ENCODE results near the gene SEC14L2. TPM values are rescaled to one million over a fixed set of nuclear protein-coding genes. Genes with fewer than 3 reads are reported as not detected.

The SEC14L2 gene
- total and polyA plus RNA-seq, 12 donors, result 0.78 to 7.7 (median 4.2) TPM

DNA sequence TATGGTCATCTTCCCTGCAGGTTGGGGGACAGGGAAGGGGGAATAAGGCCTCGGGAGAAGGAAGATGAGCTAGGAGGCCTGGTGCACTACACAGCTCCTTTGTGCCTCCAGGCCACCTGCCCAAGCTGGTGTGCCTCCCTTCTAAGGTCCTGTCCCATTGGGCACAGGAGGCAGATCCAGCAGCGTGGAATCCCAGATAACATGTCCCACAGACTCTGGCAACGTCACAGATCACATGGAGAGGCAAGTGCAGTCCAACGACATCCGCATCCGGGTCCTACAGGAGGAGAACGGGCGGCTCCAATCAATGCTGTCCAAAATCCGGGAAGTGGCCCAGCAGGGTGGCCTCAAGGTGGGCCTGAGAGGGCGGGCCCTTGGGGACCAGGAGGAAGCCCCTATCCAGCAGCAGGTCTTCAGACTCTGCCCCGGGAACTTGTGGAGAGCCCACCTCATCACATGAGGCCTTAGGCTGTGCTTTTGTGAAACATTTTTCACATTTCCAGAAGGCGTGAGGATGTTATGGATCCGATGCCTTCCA is 21.4 kb upstream of the SEC14L2 start:
- H3K4me3 ChIP-seq, result no peak overlapping the region
- H3K36me3 ChIP-seq (replicated peaks in 1 of 2), result no peaks in the 10 kb centered on the region
- no peaks in the 10 kb centered on the region for H3K9me3 ChIP-seq (replicated peaks in 1 of 3)
- peaks cover 0 to 4% of the 10 kb centered on the region in 2 donors for H3K4me1 ChIP-seq (replicated peaks in 1 of 2)
- DNase-seq, result no peak
- TF ChIP-seq, protein P1, sequence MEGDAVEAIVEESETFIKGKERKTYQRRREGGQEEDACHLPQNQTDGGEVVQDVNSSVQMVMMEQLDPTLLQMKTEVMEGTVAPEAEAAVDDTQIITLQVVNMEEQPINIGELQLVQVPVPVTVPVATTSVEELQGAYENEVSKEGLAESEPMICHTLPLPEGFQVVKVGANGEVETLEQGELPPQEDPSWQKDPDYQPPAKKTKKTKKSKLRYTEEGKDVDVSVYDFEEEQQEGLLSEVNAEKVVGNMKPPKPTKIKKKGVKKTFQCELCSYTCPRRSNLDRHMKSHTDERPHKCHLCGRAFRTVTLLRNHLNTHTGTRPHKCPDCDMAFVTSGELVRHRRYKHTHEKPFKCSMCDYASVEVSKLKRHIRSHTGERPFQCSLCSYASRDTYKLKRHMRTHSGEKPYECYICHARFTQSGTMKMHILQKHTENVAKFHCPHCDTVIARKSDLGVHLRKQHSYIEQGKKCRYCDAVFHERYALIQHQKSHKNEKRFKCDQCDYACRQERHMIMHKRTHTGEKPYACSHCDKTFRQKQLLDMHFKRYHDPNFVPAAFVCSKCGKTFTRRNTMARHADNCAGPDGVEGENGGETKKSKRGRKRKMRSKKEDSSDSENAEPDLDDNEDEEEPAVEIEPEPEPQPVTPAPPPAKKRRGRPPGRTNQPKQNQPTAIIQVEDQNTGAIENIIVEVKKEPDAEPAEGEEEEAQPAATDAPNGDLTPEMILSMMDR (IDR thresholded peaks at IDR 0.05), result no peak
- no peak for TF ChIP-seq POLR2A (IDR thresholded peaks at IDR 0.05)
- WGBS, 4 donors, result 91 to 98% (median 93%) methylated on average over 7 to 13 of the region's 13 CpGs
- H3K27me3 ChIP-seq, result no peaks in the 10 kb centered on the region
- intact Hi-C loops (cut with DNase I), result no loop called here
- no peak overlapping the region for H3K27ac ChIP-seq

DNA sequence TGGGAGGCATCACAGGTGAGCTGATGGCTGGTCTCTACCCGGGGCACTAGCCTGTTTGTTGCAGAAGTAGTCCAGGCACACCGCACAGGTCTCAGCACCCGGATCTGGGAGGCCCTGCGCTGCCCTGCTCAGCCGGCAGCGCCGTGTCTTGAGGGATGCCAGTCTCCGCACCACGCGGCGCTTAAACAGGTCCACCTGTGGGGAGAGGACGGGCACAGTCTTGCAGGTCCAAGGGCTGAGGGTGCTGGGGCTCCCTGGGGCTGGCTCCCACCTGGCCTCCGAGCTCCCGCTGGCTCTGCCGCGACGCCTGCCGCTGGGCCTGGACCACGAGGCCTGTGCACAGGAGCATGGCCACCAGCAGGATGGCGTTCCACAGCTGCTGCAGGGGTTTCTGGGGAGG is 16.8 kb upstream of the SEC14L2 start:
- 97 to 100% (median 97%) methylated on average over 8 to 20 of the region's 20 CpGs for WGBS, 4 donors
- Histone ChIP-seq H3K27ac (no peak overlapping the region), H3K4me3 (no peak overlapping the region), H3K4me1 (replicated peaks in 1 of 2) (no peaks in the 10 kb centered on the region), H3K27me3 (no peaks in the 10 kb centered on the region), H3K36me3 (replicated peaks in 1 of 2) (peaks cover 0 to 4% of the 10 kb centered on the region in 2 donors), H3K9me3 (replicated peaks in 1 of 3) (no peaks in the 10 kb centered on the region)
- intact Hi-C loops (cut with DNase I), result loop anchor here in 1 of 2 donors (10.0 kb wide), 1 partner anchor 275 kb away; no protein-coding TSS in a partner anchor
- no peak for DNase-seq
- TF ChIP-seq POLR2A (IDR thresholded peaks at IDR 0.05), result no peak
- TF ChIP-seq, protein P1 (IDR thresholded peaks at IDR 0.05), result no peak

DNA sequence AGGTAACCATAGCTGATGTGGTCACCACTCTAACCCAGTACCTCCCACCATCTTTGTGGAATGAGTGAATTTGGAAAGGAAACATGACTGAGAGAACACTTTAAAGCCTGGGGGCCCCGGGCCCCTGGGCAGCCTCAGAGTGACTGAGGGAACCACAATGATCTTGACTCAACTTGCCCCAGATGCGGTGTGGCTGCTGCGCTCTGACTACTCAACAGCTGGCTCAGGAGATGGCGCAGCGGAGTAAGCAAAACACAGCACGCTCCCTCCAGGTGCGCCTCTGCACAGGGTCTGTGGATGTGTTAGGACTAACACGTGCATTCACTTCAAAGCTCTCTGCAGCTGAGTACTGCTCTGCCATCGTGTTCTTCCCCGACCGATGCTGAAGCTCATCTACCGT is 15.6 kb upstream of the SEC14L2 start:
- WGBS, 4 donors, result 87 to 90% (median 87%) methylated on average over 12 of the region's 12 CpGs
- Histone ChIP-seq H3K4me3 (no peak overlapping the region), H3K36me3 (replicated peaks in 1 of 2) (peaks cover 0 to 4% of the 10 kb centered on the region in 2 donors), H3K27ac (no peak overlapping the region), H3K27me3 (no peaks in the 10 kb centered on the region), H3K4me1 (replicated peaks in 1 of 2) (peaks cover 0 to 4% of the 10 kb centered on the region in 2 donors), H3K9me3 (replicated peaks in 1 of 3) (no peaks in the 10 kb centered on the region)
- no peak for DNase-seq
- TF ChIP-seq, protein P1 (IDR thresholded peaks at IDR 0.05), result no peak
- no peak for TF ChIP-seq POLR2A (IDR thresholded peaks at IDR 0.05)
- intact Hi-C loops (cut with DNase I), result loop anchor here in 1 of 2 donors (10.0 kb wide), 1 partner anchor 276 kb away; no protein-coding TSS in a partner anchor

DNA sequence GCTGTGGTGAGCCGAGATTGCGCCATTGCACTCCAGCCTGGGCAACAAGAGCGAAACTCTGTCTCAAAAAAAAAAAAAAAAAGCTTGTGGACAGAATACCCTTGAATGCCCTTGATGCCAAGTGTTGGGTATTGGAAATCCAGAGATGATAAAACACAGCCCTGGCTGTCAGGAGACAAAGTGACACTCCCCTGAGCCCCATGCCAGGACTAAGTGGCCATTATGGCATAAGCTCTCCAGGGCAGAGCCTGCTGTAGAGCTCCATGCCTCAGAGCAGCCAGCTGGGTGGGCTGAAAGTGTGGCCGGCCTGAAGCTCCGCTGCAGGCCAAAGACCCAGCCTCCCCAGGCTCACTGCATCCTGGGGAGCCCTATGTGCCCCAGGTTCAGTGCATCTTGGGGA is 14.5 kb upstream of the SEC14L2 start:
- H3K9me3 ChIP-seq (replicated peaks in 1 of 3), result no peaks in the 10 kb centered on the region
- TF ChIP-seq POLR2A (IDR thresholded peaks at IDR 0.05), result no peak
- TF ChIP-seq, protein P1 (IDR thresholded peaks at IDR 0.05), result no peak
- WGBS, 4 donors, result 96 to 97% (median 97%) methylated on average over 3 to 5 of the region's 5 CpGs
- H3K27me3 ChIP-seq, result no peaks in the 10 kb centered on the region
- no peak overlapping the region for H3K27ac ChIP-seq
- H3K4me1 ChIP-seq (replicated peaks in 1 of 2), result peaks cover 0 to 9% of the 10 kb centered on the region in 2 donors
- no peak for DNase-seq
- intact Hi-C loops (cut with DNase I), result loop anchor here in 1 of 2 donors (10.0 kb wide), 1 partner anchor 278 kb away; no protein-coding TSS in a partner anchor
- no peak overlapping the region for H3K4me3 ChIP-seq
- H3K36me3 ChIP-seq (replicated peaks in 1 of 2), result peaks cover 0 to 4% of the 10 kb centered on the region in 2 donors

Measured in adrenal gland (tissue), 12 donors.